K562 (cell line): ENCODE measurements around the gene RIN3. TPM values are rescaled to one million over a fixed set of nuclear protein-coding genes. Genes with fewer than 3 reads are reported as not detected.

Experiments used
- CBFA2T3 ChIP-seq: fragments of 450-650 bp; IDR thresholded peaks from 2 replicates; pipeline ENCODE4 v1.6.1; 2017
- FOSL1 ChIP-seq: fragments of 200-800 bp; sonication (Bioruptor generic); conservative IDR thresholded peaks from 2 replicates; pipeline ENCODE4 v1.6.1; 2016; ENCODE audit warnings: missing genetic modification characterization, missing compliant biosample characterization
- RBM34 ChIP-seq: fragments of 200-400 bp; formaldehyde crosslinking; IDR thresholded peaks from 2 replicates; pipeline ENCODE4 v1.6.1; 2018; ENCODE audit warnings: low read length, borderline replicate concordance; ENCODE audit not compliant: insufficient read depth
- STAT5A ChIP-seq: IDR thresholded peaks from 2 replicates; pipeline ENCODE4 v1.6.1; 2012; ENCODE audit warnings: low read length, inconsistent platforms, borderline replicate concordance
- ZBTB11 ChIP-seq, 3 experiments: fragments of 200-800 bp in 1 of 3; fragments of 250-450 bp in 1 of 3; fragments of 450-650 bp in 1 of 3; sonication (Bioruptor Pico) in 1 of 3; sonication (Bioruptor generic) in 1 of 3; formaldehyde crosslinking in 1 of 3; IDR thresholded peaks; 2 replicates each; pipeline versions ENCODE4 v1.6.1 to v1.8.0; 2016 to 2022; ENCODE audit warnings: mild to moderate bottlenecking in 2 of 3, missing genetic modification characterization in 2 of 3, missing compliant biosample characterization in 1 of 3, moderate library complexity in 1 of 3
- ZFX ChIP-seq: sonication (generic); formaldehyde crosslinking; IDR thresholded peaks from 2 replicates; pipeline ENCODE4 v1.8.0; 2022; ENCODE audit warnings: mild to moderate bottlenecking, missing genetic modification reagents, moderate library complexity
- ZNF121 ChIP-seq: sonication (generic); formaldehyde crosslinking; conservative IDR thresholded peaks from 2 replicates; pipeline ENCODE4 v1.8.0; 2022; ENCODE audit warnings: missing genetic modification reagents
- ZNF740 ChIP-seq, 3 experiments: fragments of 200-800 bp in 1 of 3; sonication (Bioruptor generic) in 1 of 3; sonication (generic) in 1 of 3; formaldehyde crosslinking in 1 of 3; IDR thresholded peaks; 2 replicates each; pipeline versions ENCODE4 v1.6.1 to v1.8.0; 2016 to 2022; ENCODE audit warnings: mild to moderate bottlenecking in 2 of 3, missing compliant biosample characterization in 2 of 3, missing genetic modification characterization in 2 of 3, missing genetic modification reagents in 1 of 3
- polyA plus RNA-seq, 8 experiments: library from polyadenylated mRNA; depleted of rRNA in 4 of 8; stranded (reverse) in 5 of 8; unstranded in 3 of 8; fragments of >200 nt; fragmentation: Nextera tagmentation in 2 of 8; fragmentation: Illumina TruSeq in 1 of 8; extraction: Ambion mirVana in 2 of 8; extraction: Trizol in 1 of 8; gene quantifications; 2 replicates each; pipeline versions ENCODE4 v1.2.1 to v1.2.3, GENCODE V29; 2011 to 2014; ENCODE audit warnings: inconsistent platforms in 1 of 8, missing spikeins in 1 of 8
- total RNA-seq, 7 experiments: library from RNA; depleted of rRNA in 6 of 7; stranded (reverse); fragments of >200 nt in 6 of 7; fragmentation: Illumina TruSeq in 2 of 7; extraction: Trizol in 2 of 7; gene quantifications; 2 replicates each; pipeline versions ENCODE4 v1.2.1 to v1.2.3, GENCODE V29; 2011 to 2021; ENCODE audit warnings: low replicate concordance in 1 of 7

RIN3 gene
- total and polyA plus RNA-seq, 9 of the 15 experiments (the other 6 are each of a cell fraction or from before 2014, with no cell fraction given) = 0.01 to 0.49 (median 0.08) TPM; not detected in 5

GRCh38 chr14:92726135-92726932, 212.8 kb downstream of the RIN3 start (continued):
- peak; percentile 44; the same call in 1 of the 2 replicates for TF ChIP-seq ZFX (CRISPR knock-in tag)
- no peak for TF ChIP-seq RBM34
- TF ChIP-seq ZNF121 (CRISPR knock-in tag) = no peak
- TF ChIP-seq CBFA2T3 = 0 out of 2 replicates have a peak, but pooled peaks have one; percentile 4
- no peak for TF ChIP-seq ZBTB11 (CRISPR knock-in tag; IDR thresholded peaks at IDR 0.05)
- TF ChIP-seq STAT5A = no peak
- no peak for TF ChIP-seq ZNF740 (CRISPR knock-in tag; IDR thresholded peaks at IDR 0.05)
- no peak for TF ChIP-seq ZNF740 (tag; IDR thresholded peaks at IDR 0.05)
- peak; percentile 71 for TF ChIP-seq FOSL1 (tag)
